Fibroblast of skin of right biceps (primary cell): ENCODE data around the gene ITCH.
"Not testable (repeated sequence)": the region's sequence is repeated elsewhere in the genome, so short reads cannot be mapped to it uniquely, and the experiment has no call there.

Experiments
- DNase-seq: peaks from one replicate; pipeline ENCODE4 v3.0.0-alpha.2; 2013

Gene ITCH

DNA sequence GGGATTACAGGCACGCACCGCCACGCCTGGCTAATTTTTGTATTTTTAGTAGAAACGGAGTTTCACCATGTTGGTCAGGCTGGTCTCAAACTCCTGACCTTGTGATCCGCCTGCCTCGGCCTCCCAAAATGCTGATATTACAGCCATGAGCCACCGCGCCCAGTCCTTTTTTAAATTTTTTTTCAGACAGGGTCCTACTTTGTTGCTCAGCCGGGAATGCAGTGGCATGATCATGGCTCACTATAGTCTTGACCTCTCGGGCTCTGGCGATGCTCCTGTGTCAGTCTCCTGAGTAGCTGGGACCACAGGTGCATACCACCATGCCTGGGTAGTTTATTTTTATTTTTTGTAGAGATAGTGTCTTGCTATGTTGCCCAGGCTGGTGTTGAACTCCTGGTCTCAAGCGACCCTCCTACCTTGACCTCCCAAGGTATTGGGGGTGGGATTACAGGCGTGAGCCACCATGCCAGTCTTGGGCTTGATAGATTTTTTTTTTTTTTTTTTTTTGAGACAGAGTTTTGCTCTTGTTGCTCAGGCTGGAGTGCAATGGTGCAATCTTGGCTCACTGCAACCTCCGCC, 19.9 kb downstream of the ITCH start:
- DNase-seq: not testable (repeated sequence)

DNA sequence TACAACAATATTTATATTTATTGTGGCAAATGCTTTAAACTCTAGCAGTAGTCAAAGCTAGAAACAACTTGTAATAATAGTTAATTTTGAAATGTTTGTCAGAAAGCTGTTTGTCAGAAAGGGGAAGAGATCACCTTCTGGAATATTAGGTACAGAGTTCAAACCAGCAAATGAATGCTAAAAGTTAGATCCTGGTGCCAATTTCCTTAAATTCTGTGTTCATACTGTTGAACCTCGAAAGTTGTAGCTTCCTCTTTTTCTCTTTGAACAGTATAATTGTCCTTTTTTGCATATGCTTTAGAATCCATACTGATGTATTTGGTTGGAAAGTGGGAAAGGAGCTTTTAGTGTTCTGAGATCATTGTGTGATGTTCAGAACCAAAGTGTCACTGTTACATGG, 22.4 kb downstream of the ITCH start:
- DNase-seq: no peak

DNA sequence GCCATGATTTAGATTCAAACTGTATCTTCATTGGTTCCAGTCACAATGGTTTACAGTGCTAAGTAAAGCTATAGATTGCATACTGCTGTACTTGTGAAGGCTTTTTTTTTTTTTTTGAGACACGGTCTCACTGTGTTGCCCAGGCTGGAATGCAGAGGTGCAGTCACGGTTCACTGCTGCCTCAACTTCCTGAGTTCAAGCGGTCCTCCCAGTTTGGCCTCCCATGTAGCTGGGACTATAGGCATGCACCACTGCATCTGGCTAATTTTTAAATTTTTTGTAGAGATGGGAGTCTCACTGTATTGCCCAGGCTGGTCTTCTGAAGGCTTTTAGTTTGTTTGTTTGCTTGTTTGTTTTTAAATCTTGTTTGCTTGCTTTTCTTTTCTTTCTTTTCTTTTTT, 24.9 kb downstream of the ITCH start:
- DNase-seq: no peak

DNA sequence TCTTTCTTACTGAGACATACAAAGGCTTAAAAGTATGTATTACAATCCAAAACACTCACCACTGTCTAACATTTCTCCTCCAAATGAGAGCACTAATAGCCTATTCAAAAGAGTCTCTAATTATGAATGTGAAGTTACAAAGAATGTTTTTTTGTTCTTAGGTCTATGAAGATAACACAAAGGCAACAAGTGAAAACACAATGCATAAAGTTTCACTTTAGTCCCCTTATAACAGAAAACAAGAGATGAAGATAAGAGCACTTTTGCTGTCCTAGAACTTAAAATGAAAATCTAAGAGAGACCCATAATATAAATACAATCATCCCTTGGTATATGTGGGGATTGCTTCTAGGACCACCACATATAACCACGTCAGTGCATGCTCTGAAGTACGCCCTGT, 25.6 kb downstream of the ITCH start:
- DNase-seq: no peak

DNA sequence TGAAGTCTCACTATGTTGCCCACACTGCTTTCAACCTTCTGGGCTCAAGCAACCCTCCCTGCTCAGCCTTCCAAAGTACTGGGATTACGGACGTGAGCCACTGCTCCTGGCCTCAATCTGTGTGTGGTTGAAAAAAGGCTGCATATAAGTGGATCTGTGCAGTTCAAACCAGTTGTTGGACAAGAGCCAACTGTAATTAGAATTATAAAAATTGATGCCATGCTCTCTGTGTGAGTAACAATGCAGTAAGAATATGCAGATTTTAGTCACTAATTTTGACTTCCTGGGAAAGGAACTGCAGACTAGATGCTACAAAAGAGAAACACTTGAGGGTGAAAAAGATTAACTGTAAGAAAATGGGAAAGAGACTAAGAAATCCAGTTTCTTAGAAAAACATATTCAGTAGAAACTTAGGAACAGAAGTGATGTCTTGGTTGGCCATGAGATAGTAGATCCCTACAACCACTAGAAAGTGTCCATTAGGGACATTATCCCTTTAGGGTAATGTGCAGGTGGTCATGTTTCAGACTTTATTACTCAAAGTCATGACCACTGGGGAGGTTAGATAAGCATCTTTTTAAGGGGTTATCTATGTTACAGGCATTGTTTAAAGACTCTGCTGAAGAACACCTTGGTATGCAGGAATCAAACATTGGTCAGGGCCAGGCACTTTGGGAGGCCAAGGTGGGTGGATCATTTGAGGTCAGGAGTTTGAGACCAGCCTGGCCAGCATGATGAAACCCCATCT, 26.3 kb downstream of the ITCH start:
- peak; percentile 75 for DNase-seq

DNA sequence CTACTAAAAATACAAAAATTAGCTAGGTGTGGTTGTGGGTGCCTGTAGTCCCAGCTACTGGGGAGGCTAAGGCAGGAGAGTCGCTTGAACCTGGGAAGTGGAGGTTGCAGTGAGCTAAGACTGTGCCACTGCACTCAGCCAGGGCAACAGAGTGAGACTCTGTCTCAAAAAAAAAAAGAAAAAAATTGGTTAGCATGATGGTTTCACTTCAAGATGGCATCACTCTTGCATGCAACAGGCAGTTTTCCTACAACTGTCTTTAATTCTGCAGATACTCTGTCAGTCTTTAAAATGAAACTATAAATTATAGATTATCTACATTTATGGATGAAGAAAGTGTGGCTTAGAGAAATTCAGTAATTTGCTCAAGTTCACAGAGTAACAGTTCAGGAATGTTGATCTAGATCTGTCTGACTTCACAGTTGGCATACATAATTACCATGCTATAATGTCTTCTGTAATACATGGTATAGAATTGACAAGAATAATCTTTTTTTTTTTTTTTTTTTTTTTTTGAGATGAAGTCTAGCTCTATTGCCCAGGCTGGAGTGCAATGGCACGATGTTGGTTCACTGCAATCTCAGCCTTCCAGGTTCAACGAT, 27.0 kb downstream of the ITCH start:
- DNase-seq: peak; percentile 38

DNA sequence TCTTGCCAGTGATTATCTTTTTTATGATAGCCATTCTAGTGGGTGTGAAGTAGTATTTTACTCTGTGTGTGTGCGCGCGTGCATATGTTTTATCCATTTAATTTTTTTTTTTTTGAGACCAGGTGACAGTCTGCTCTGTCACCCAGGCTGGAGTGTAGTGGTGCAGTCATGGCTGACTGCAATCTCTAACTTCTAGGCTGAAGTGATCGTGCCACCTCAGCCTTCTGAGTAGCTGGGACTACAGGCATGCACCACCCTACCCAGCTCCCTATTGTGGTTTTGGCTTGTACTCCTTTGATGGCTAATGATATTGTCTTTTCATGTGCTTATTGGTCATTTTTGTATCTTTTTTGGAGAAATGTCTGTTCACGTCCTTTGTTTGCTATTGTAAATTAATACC, 33.3 kb downstream of the ITCH start:
- DNase-seq: no peak

DNA sequence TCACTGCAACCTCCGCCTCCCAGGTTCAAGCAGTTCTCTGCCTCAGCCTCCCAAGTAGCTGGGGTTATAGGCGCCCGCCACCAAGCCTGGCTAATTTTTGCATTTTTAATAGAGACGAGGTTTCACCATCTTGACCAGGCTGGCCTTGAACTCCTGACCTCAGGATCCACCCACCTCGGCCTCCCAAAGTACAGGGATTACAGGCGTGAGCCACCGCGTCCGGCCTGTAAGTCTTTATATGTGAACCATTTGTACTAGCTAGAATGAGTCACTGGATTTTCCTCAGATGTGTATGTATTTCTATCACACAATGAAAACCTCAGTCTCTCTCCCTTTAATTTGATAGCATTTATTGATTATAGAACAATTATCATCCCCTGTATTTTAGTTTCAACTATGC, 34.0 kb downstream of the ITCH start:
- no peak for DNase-seq

DNA sequence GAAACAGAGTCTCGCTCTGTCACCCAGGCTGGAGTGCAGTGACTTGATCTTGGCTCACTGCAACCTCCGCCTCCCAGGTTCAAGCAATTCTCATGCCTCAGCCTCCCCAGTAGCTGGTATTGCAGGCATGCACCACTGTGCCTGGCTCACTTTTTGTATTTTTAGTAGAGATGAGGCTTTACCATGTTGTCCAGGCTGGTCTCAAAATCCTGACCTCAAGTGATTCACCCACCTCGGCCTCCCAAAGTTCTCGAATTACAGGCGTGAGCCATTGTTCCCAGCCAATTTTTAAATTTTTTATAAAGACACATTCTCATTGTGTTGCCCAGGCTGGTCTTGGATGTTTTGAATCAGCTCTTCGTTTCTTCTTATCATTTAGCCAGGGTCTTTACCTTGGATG, 37.7 kb downstream of the ITCH start:
- DNase-seq: peak; percentile 66

DNA sequence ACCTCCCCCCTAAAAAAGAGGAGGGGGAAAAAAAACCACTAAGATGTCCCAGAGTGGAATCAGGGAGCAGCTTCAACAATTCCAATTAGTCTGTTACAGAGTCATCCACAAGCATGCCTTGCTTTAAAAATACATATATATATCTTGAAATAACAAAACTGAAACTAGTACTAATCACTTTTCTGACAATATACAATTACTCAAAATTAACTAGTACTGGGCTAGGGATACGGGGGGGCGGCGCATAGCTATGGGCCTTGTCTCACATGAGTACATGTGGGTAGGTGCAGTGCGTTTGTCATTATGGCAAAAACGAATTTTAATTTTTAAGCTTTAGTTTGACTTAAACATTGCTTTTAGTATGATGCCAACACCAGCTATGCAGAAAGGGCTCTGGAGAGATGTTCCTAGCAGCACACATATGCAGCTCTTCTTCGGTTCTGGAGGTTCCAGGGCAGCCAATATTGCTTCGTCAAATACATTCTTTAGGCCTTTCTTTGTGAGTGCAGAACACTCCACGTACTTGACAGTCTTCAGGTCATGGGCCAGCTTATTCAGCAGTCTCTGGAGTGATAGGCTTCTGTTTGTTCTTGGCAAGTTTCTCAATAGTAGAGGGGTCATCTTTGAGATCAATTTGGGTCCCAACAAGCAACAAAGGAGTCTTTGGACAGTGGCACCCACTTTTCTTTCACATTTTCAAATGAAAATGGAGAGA, 38.8 kb downstream of the ITCH start:
- DNase-seq: no peak

DNA sequence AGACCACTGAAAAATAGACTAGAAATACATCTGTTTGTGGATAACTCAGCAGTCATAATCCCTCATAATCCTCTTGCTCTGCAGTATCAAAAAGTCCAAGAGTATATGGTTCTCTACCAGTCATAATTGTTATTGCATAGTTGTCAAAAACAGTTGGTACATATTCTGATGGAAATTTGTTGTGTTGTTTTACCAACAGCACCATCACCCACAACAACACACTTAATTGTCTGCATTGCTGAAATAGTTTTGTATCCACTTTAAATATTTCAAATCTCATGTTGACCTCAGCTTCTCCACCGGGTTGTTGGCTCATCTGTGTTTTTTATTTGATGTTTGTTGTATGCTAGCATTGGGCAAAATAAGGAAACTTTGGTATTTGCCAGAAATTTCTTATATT, 39.4 kb downstream of the ITCH start:
- no peak for DNase-seq

DNA sequence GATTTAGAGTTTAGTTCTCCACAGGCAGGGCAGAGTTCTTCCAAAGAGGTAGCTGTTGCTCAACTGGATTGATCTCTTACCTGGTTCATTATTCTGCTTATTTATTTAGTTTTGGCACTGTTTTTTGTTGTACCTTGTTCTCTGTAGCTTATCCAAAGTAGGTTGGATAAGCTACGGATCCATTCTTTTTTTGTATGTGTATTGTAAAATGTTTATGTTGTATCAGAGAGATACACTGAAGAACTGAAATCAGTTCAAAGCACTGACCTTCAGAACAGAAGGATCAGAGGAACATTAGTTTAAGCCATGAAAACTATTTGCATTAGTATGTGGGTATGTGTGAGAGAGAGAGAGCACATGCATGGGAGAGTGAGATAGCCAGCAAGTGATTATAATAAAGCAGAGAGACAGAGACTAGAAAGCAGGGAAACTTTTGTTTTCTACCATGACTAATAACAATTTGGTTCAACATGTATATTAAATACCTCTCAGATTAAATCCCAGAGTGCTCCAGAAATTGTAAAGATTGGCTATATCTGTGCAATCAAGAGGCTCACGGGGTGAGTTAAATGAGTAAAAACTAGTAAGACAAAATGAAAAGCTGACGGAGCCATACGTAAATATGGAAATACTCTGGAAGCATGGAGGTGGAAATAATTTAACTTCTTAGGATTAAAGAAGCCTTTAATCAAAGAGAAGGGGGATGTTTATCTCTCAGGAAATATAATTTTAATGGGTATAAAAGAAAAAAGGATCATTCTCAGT, 40.2 kb downstream of the ITCH start:
- no peak for DNase-seq

DNA sequence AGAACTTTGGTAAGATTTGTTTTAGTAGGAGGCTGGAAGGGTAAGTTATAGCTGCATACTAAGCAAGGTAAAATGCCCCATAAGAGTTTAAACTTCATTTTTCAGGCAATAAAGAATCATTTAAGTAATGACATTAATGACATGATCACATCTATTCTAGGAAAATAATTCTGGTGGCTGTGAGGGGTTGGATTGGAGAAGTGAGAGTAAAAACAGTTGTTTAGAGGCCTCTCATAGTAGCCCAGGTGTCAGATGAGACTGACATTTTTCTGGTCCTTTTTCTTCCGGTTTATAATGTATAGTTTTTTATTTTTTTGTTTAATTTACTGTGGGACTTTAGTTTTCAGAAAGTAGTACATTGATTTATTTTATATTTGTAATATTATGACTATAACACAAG, 40.8 kb downstream of the ITCH start:
- DNase-seq: no peak

DNA sequence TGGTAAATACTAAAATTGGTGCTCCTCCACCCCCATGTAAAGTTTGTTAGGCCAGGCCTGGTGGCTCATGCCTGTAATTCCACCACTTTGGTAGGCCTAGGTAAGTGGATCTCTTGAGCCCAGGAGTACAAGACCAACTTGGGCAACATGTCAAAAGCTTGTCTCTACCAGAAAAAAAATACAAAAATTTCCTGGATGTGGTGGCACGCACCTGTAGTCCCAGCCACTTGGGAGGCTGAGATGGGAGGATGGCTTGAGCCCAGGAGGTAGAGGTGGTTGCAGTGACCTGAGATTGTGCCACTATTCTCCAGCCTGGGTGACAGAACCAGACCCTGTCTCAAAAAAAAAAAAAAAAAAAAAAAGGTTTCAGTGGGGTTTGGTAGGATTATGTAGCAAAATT, 41.7 kb downstream of the ITCH start:
- no peak for DNase-seq

DNA sequence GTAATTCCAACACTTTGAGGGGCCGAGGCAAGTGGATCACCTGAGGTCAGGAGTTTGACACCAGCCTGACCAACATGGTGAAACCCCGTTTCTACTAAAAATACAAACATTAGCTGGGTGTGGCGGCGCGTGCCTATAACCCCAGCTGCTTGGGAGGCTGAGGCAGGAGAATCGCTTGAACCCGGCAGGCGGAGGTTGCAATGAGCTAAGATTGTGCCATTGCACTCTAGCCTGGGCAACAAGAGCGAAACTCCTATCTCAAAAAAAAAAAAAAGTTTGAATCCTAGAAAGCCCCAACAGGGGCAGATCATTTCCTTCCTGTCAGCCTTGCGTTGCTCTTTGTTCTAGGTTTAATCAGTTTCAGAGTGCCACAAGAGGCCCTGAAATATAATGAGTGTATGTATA, 42.2 kb downstream of the ITCH start:
- not testable (repeated sequence) for DNase-seq

DNA sequence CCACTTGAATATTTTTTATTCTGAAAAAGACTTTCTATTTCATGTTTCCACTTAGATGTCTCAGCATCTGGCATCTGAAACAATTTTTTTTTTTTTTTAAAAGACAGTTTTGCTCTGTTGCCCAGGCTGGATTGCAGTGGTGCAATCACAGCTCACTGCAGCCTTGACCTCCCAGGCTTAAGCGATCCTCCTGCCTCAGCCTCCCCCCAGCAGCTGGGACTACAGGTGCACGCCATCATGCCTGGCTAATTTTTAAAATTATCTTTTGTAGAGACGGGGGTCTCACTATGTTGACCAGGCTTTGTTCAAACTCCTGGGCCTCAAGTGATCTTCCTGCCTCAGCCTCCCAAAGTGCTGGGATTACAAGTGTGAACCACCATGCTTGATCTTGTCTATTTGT, 42.9 kb downstream of the ITCH start:
- DNase-seq: not testable (repeated sequence)

DNA sequence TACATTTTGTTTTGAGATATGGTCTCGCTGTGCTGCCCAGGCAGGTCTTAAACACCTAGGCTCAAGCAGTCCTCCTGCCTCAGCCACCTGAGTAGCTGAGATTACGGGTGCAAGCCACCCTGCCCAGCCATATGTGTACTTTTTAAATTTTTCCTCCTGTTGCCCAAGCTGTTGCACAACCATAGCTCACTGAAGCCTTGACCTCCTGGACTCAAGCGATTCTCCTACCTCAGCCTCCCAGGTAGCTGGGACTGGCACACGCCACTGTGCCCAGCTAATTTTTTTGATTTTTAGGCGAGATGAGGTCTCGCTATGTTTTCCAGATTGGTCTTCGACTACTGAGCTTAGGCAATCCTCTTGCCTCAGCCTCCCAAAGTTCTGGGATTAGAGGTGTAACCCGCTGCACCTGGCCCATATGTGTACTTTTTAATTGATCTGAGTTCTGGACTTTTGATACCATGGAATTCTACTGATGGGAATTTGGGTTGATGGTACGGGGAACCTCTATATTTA, 44.9 kb downstream of the ITCH start:
- no peak for DNase-seq

DNA sequence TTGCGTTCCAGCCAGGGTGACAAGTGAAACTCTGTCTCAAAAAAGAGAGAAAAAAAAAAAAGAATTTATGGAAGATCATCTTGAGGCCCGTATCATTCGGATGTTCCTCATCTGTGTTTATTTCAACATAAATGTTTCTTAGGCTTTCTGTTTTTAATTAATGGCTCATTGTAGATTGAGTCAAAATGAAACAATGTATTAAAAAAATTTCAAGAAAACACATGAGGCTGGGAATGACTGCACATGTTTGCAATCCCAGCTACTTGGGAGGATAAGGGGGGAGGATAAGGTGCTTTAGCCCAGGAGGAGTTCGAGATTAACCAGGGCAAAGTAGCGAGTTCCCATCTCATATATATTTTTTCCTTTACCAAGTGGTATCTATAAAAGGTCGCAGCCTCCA, 47.3 kb downstream of the ITCH start:
- peak; percentile 72 for DNase-seq

DNA sequence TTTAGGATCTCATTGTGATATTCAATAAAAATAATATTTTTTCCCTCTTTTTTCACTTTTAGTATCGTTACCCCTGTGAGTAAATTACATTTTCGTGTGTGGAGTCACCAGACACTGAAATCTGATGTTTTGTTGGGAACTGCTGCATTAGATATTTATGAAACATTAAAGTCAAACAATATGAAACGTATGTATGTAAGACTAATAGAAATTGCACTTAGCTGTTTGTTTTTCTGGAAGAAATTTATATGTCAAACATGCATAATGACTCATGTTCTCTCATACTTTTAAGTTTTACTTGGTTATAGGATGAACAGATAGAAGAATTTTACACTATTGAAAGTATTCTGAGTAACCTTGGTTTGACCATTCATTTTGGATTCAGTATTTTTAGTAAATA, 49.4 kb downstream of the ITCH start:
- no peak for DNase-seq

DNA sequence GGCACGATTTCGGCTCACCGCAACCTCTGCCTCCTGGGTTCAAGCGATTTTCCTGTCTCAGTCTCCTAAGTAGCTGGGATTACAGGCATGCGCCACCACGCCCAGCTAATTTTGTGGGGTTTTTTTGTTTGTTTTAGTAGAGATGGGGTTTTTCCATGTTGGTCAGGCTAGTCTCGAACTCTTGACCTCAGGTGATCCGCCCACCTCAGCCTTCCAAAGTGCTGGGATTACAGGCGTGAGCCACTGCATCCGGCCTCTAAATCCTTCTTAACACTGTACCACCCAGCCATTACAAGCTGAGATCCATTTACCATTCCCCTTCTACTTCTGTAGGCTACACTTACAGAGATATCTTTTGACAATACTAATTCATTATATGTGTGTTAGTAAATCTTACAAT, 51.5 kb downstream of the ITCH start:
- DNase-seq: not testable (repeated sequence)

DNA sequence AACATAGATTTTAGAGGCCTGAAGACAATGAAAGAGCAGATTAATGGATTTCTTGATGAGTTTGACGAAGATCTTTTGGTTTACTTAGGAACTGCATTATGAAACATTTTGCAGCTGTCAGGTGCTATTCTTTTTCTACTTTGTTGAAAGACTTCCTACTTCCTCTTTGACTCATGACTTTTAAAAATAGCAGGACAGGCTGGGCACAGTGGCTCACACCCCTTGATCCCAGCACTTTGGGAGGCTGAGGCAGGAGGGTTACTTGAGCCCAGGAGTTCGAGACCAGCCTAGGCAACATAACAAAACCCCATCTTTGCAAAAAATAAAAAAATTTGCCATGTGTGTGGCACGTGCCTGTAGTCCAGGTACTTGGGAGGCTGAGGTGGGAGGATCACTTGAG, 52.0 kb downstream of the ITCH start:
- DNase-seq: no peak

DNA sequence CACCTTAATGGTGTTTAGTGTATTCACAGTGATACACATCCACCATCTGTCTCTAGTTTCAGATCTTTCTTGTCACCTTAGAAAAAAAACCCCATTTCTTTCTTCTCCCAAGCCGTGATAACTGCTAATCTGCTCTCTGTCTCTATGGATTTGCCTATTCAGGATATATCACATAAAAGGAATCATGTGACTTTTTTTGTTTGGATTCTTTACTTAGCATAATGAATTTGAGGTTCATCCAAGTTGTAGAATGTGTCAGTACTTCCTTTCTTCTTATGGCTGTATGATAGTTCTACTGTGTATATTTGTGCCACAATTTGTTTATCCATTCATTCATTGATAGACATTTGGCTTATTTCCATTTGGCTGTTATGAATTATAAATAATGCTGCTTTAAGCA, 57.1 kb downstream of the ITCH start:
- no peak for DNase-seq

DNA sequence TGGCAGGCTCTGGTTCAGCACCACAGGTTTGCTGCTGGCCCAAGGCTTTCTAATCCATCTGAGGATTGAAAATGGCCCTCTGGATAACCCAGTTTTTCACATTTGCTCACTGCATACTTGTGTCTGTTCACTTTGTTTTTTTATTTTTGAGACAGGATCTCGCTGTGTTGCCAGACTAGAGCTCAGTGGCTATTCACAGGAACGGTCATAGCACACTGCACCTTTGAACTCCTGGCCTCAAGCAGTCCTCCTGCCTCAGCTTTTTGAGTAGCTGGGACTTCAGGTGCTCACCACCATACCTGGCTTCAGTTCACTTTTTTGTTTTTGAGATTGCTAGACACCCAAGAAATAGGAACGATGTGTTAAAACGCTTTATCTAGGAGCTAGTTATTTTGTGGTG, 57.9 kb downstream of the ITCH start:
- DNase-seq: no peak
